ENCODE results near the gene PIGR.

PIGR gene

DNA sequence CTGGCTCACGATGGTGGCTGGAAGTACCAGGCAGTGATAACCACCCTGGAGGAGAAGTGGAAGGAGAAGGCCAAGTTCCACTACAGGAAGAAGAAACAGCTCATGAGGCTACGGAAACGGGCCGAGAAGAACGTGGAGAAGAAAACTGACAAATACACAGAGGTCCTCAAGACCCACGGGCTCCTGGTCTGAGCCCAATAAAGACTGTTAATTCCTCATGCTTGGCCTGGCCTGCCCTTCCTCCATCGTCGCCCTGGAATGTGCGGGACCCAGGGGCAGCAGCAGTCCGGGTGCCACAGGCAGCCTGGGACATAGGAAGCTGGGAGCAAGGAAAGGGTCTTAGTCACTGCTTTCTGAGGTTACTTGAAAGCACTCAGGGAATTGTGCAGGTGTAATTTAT, 38.2 kb downstream of the PIGR start:
- TF ChIP-seq, protein P1, sequence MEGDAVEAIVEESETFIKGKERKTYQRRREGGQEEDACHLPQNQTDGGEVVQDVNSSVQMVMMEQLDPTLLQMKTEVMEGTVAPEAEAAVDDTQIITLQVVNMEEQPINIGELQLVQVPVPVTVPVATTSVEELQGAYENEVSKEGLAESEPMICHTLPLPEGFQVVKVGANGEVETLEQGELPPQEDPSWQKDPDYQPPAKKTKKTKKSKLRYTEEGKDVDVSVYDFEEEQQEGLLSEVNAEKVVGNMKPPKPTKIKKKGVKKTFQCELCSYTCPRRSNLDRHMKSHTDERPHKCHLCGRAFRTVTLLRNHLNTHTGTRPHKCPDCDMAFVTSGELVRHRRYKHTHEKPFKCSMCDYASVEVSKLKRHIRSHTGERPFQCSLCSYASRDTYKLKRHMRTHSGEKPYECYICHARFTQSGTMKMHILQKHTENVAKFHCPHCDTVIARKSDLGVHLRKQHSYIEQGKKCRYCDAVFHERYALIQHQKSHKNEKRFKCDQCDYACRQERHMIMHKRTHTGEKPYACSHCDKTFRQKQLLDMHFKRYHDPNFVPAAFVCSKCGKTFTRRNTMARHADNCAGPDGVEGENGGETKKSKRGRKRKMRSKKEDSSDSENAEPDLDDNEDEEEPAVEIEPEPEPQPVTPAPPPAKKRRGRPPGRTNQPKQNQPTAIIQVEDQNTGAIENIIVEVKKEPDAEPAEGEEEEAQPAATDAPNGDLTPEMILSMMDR (IDR thresholded peaks at IDR 0.05; ENCODE audit: extremely low read depth, missing control alignments), result no peak
- no peak for DNase-seq (ENCODE audit: low spot score)

DNA sequence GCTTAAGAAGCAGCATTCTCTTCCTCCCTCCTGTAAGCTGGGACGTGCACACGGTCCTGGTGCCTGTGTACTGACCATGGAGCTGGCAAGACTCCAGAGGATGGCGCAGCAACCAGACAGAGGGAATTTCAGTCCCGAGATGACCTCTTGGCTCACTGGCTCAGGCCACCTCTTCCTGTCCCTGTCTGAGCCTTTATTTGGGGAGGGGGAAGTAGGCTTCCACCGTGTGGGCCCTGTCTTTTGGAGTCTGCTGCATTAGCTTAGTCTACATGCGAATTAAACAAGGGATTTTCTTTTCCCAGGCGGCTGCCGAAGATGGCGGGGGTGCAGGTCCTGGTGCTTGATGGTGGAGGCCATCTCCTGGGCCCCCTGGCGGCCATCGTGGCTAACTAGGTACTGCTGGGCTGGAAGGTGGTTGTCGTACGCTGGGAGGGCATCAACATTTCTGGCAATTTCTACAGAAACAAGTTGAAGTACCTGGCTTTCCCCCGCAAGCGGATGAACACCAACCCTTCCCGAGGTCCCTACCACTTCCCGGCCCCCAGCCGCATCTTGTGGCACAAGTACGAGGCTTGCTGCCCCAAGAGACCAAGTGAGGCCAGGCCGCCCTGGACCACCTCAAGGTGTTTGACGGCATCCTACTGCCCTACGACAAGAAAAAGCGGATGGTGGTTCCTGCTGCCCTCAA, 38.8 kb downstream of the PIGR start:
- no peak for DNase-seq (ENCODE audit: low spot score)
- TF ChIP-seq, protein P1 (IDR thresholded peaks at IDR 0.05; ENCODE audit: extremely low read depth, missing control alignments), result no peak

DNA sequence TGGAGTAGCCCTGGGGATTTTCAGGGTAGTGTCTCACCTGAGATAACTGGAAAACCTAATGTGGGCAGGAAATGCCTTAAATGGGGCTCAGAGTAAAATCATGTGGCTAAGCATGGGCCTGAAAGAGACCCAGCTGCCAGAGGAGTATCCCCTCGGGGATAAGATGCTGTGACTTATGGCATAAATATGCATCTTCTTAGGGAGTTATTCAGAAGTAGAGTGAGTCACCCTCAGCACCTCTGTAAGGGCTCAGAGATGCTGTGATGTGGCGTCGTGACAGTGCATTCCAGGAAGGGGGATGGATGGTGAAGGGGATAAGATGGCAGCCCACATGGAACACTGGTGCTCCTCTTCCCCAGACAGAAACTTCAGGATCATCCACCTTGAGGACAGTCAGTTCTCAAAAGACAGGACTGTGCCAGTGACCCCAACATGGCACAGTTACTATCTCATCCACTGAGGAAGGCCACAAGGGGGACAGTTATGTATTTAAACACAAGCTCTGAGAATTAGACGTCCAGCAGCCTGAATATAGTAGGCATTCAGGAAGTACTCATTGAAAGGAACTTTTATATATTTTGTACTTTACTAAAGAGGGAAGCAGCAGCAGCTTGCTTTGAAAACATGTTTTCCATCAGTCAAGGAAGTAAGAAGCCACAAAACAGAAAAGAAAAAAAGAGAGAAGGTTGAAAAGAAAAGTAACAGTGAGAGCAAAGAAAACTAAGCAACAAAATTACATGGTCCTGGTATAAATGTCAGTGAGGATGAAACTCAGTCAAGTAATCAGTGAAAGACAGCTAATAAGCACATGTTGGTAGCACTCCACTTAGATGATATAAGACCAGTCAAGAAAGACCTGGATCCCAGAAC, 40.7 kb downstream of the PIGR start:
- no peak for DNase-seq (ENCODE audit: low spot score)
- TF ChIP-seq, protein P1 (IDR thresholded peaks at IDR 0.05; ENCODE audit: extremely low read depth, missing control alignments), result no peak

DNA sequence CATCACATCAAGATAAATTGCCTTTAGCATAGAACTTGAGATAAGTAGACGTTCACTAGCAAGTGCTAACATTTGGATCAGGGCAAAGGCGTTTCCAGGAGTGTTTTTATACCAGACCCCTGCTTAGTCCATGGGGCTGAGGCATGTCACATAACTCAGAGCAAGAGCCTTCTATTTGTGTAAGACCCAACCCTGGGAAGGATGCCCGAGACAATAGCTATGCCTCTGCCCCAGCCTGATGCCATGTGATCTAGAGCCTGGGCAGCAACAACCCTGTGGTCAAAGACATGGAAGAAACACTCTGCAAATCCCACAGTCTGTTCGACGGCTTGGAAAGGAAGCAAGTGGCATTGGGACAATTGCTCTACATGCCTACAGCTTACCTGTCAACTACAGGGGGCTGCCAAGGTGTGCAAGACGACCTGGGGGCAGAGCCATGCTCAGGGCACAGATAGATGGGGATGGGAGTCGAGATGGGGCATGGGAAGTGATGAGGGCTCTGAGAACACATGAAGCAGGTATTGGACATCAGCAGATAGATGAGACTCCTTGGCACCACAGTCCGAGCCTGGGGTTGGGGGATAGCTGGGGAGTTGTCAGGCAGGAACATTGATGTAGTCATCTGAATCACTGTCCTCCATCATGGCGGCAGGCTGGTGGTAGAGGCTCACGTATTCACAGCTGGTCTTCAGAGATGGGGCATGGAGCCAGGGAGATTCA, 41.7 kb downstream of the PIGR start:
- TF ChIP-seq, protein P1 (IDR thresholded peaks at IDR 0.05; ENCODE audit: extremely low read depth, missing control alignments), result no peak

DNA sequence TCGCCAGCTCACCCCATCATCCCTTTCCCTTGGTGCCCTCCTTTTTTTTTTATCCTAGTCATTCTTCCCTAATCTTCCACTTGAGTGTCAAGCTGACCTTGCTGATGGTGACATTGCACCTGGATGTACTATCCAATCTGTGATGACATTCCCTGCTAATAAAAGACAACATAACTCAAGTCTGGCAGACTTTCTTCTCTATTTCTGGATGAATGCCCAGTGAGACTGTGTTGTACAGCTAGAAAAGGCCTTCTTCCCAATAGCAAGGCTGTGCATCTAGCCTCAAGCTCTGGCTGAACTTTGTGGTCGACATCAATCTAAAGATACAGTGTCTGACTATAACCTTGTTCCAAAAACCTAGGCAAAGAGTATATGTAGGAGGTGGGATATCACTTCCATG, 42.6 kb downstream of the PIGR start:
- no peak for DNase-seq (ENCODE audit: low spot score)
- TF ChIP-seq, protein P1 (IDR thresholded peaks at IDR 0.05; ENCODE audit: extremely low read depth, missing control alignments), result no peak

More for the DNA sequence above, 41.7 kb downstream of the PIGR start:
- DNase-seq (ENCODE audit: low spot score), result no peak

DNA sequence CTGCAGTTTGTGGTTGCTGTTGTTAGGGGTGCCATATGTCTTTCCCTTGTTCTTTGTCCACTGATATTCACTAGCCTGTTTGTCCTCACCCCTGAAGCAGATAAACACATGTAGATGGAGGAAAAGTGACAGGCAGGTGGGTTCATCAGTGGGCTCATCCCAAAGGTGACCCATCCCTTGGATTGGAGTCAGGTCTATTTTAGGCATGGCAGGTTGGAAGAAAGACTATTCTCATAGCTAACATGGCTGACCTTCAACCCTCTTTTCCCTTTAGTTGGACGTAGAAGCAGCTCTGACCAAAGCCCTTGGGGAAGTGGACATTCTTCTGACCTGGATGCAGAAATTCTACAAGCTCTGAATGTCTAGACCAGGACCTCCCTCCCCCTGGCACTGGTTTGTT, 43.6 kb downstream of the PIGR start:
- TF ChIP-seq, protein P1 (IDR thresholded peaks at IDR 0.05; ENCODE audit: extremely low read depth, missing control alignments), result no peak
- no peak for DNase-seq (ENCODE audit: low spot score)

DNA sequence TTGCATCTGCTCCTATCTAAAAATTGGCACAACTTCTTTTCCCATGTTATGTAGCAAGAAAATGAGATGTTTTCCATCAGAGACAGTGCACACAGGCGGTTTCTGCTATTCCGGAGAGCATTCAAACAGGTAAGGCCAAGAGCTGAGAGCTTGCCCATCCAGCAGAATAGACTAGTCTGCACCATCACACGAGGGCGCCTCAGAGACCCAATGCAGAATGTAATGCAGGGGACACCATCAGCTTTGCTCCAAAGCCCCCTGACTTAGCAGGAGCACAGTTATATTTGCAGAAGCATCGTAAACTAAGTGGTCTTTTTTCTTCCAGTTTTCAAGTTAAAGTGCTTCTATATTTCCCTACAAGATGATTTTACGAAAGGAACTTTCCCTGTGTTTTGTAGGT, 44.3 kb downstream of the PIGR start:
- TF ChIP-seq, protein P1 (IDR thresholded peaks at IDR 0.05; ENCODE audit: extremely low read depth, missing control alignments), result no peak
- no peak for DNase-seq (ENCODE audit: low spot score)
